Astrocyte of the cerebellum (primary cell): ENCODE results near the gene SHISA8.

Experiments used
- DNase-seq: peaks from one replicate; pipeline ENCODE4 v3.0.0-alpha.2; 2011; ENCODE audit warnings: low read depth
- H3K4me3 ChIP-seq: 2 replicates; pipeline ENCODE4 v1.5.1; 2011; ENCODE audit warnings: mild to moderate bottlenecking, low read depth, low read length, moderate library complexity
- CTCF ChIP-seq: IDR thresholded peaks from 2 replicates; pipeline ENCODE4 v1.5.1; 2012; ENCODE audit warnings: low read length, low read depth, moderate library complexity, mild to moderate bottlenecking; ENCODE audit errors: missing control alignments
- in situ Hi-C: cut with HindIII; loops from 2 replicates; pipeline ENCODE4 v1.10.0; 2017; ENCODE audit warnings: low sequenced_read_pairs

Gene SHISA8

GRCh38 chr22:41904450-41905410 lies 10.1 kb downstream of the SHISA8 start:
- no peak for TF ChIP-seq CTCF

GRCh38 chr22:41902932-41903421 lies 11.9 kb downstream of the SHISA8 start:
- in situ Hi-C loops = no loop called here
- DNase-seq = no peak
- H3K4me3 ChIP-seq = no peak overlapping the region

More at GRCh38 chr22:41904450-41905410, 10.1 kb downstream of the SHISA8 start:
- H3K4me3 ChIP-seq = no peak overlapping the region
- no peak for DNase-seq
- in situ Hi-C loops = no loop called here

GRCh38 chr22:41902016-41902415 lies 12.9 kb downstream of the SHISA8 start:
- no peak for TF ChIP-seq CTCF
- H3K4me3 ChIP-seq = no peak overlapping the region
- in situ Hi-C loops = no loop called here
- DNase-seq = no peak

More at GRCh38 chr22:41902932-41903421, 11.9 kb downstream of the SHISA8 start:
- no peak for TF ChIP-seq CTCF

- TF ChIP-seq CTCF = no peak
- in situ Hi-C loops = no loop called here
- H3K4me3 ChIP-seq = no peak overlapping the region
- no peak for DNase-seq
Measured at GRCh38 chr22:41900652-41901312, 14.1 kb downstream of the SHISA8 start.

- TF ChIP-seq CTCF = no peak
- no peak for DNase-seq
- in situ Hi-C loops = loop anchor here (5.0 kb wide), 1 partner anchor 158 kb away; no protein-coding TSS in a partner anchor
- H3K4me3 ChIP-seq = no peak overlapping the region
Measured at GRCh38 chr22:41899992-41900651, 14.8 kb downstream of the SHISA8 start.

- in situ Hi-C loops = loop anchor here (5.0 kb wide), 1 partner anchor 157 kb away; no protein-coding TSS in a partner anchor
- TF ChIP-seq CTCF = no peak
- no peak for DNase-seq
- no peak overlapping the region for H3K4me3 ChIP-seq
Measured at GRCh38 chr22:41899110-41899509, 15.8 kb downstream of the SHISA8 start.
